Fibroblast of mammary gland (primary cell): ENCODE measurements around the gene ZNF599.

ENCODE experiments used
- DNase-seq: peaks from one replicate; pipeline ENCODE4 v3.0.0-alpha.2; 2010; ENCODE audit warnings: low read depth
- H3K4me3 ChIP-seq: 2 replicates; pipeline ENCODE4 v1.5.1; 2011; ENCODE audit warnings: low read depth, mild to moderate bottlenecking, low read length, moderate library complexity; ENCODE audit not compliant: control insufficient read depth
- CTCF ChIP-seq: conservative IDR thresholded peaks from 2 replicates; pipeline ENCODE4 v1.5.1; 2011; ENCODE audit warnings: low read depth, low read length, inconsistent platforms; ENCODE audit not compliant: control insufficient read depth, insufficient read depth

ZNF599 gene

GRCh38 chr19:34794066-34794960 is 21.3 kb upstream of the ZNF599 start:
- TF ChIP-seq CTCF: no peak
- no peak overlapping the region for H3K4me3 ChIP-seq
- no peak for DNase-seq

GRCh38 chr19:34793565-34793964 is 20.6 kb upstream of the ZNF599 start:
- no peak for DNase-seq
- no peak overlapping the region for H3K4me3 ChIP-seq
- TF ChIP-seq CTCF: no peak

- TF ChIP-seq CTCF: no peak
- no peak overlapping the region for H3K4me3 ChIP-seq
- no peak for DNase-seq
Observed at GRCh38 chr19:34788074-34788473, 15.1 kb upstream of the ZNF599 start.

- TF ChIP-seq CTCF: no peak
- no peak overlapping the region for H3K4me3 ChIP-seq
- DNase-seq: no peak
Observed at GRCh38 chr19:34787059-34787824, 14.2 kb upstream of the ZNF599 start.

- no peak overlapping the region for H3K4me3 ChIP-seq
- TF ChIP-seq CTCF: no peak
- no peak for DNase-seq
Observed at GRCh38 chr19:34786236-34786635, 13.2 kb upstream of the ZNF599 start.

- no peak overlapping the region for H3K4me3 ChIP-seq
- DNase-seq: no peak
- no peak for TF ChIP-seq CTCF
Observed at GRCh38 chr19:34779652-34780051, 6.6 kb upstream of the ZNF599 start.
